GM21723 (cell line): Measurements from ENCODE around the gene MED14.

Source experiments
- ATAC-seq: cut with Tn5 transposase; IDR thresholded peaks from one replicate; pipeline ENCODE4 v1.9.1; 2021; ENCODE audit warnings: mild to moderate bottlenecking, moderate library complexity; ENCODE audit not compliant: unreplicated experiment

Gene MED14

DNA sequence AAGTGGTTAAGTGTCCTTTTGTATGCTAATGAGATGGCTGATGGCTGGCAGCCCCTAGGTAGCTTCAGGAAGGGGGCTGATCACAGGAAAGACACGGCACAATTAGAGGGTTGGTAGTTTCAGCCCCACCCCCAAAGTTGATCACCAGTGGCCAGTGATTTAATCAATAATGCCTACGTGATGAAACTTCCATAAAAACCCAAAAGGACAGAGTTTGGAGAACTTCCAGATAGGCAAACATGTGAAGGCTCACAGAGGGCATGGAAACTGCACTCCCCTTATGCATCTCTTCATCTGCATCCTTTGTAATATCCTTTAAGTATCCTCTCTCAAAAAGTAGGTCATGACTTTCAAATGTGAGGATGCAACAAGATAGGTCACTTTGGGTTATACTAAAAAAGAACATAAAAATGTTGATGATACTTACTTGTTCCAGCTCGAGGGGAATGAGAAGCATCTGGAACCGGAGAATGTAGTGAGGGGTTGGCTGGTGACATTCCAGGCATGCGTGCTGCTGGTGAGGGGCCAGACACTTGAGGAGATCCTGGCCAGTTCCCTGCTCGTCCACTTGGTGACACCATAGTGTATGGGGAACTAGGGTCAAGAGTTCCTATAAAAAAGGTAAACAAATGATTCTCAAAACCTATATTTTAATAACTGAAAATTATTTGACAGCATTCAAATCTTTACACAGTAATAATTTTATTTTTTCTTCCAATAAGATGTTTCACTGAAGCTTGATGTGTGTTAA is 71.3 kb downstream of the MED14 start:
- no peak for ATAC-seq

DNA sequence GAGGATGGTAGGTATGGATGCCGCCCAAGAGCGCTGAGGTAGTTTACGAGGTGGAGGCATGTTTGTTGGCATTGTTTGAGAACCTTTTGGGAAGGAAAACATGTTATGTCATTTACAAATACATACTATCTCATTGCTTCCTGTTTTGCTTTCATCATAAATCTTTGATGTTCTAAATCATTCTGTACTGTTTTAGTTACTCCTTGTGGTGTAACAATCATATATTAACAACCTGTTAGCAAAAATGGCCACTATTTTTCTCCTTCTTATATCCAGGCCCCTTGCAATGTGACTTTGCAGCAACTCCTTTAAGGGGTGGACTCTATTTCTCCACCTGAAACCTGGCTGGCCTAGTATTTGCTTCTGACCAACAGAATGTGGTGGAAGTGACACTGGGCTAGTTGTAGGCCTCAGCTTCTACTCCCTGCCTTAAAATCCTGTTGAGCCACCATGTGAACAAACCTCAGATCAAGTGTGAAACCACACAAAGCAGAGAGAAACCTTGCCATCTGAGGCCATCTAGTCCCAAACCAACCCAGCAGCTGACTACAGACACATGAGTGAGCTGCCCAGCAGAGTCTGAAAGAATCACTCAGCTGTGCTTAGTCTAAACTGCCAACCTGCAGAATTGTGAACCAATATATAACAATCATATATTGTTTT is 72.1 kb downstream of the MED14 start:
- no peak for ATAC-seq

- no peak for ATAC-seq
These were observed 73.9 kb downstream of the MED14 start for GRCh38 chrX:40661489-40661888.

DNA sequence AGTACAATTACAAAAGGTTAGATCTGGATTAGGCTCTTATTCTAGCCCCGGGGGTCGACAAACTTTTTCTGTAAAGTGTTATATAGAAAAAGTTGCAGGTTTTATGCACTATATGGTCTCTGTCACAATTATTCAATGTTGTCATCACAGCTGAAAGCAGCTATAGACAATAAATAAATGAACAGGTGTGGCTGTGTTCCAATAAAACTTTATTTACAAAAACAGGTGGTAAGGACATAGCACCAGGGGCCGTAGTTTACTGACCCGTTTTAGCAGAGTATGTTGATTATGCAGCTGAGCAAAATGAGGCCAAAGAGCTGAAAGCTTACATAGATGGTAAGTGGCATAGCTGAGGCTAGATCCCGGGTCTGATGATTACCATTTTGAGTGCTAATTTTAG is 75.0 kb downstream of the MED14 start:
- ATAC-seq = no peak

- ATAC-seq = no peak
These were observed 81.8 kb downstream of the MED14 start for GRCh38 chrX:40653535-40653934.

DNA sequence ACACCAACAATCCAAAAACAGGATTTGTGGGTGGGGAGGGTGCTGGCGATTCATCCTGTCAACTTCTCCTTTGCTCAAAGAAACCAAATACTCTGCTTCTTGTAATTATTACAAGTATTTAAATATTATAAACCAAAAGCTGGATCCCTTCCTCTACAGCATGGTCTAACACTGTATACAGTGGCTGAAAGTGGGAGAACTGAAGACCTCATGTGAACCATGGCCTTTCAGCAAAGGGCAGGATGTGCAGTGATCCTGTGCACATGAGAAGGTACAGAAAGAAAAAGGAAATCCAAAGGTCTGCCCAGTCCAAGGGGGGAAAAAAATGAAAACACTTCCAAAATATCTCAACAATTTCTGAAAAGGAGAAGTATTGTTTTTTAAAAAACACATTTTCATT is 82.7 kb downstream of the MED14 start:
- ATAC-seq = no peak

DNA sequence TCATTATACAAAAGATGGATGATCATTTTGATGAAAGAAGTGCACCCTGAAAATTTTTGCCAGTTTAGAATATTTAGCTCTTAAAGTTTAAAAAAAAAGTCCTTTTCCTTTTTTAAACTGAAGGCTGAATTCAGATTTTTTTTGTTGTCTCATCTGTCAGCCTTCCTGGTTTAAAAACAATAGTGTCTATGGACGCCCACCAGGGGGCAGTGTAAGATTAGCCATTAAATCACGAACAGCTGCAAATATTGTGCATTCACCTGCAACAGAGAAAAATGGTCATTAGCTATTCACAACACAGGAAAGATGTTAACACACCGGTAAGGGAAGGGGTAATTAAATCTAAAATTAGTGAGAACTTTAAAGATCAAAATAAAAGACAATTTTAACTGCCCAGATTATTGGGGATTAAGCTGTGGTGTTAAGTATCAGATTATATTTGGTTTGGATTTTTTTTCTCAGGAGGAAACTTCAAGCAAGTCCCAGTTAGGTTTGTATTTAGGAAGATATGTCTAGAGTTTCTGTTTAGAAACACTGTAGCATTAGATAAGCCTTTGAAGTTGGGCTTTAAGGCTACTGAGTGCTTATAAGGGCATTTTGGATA is 83.6 kb downstream of the MED14 start:
- ATAC-seq = no peak

DNA sequence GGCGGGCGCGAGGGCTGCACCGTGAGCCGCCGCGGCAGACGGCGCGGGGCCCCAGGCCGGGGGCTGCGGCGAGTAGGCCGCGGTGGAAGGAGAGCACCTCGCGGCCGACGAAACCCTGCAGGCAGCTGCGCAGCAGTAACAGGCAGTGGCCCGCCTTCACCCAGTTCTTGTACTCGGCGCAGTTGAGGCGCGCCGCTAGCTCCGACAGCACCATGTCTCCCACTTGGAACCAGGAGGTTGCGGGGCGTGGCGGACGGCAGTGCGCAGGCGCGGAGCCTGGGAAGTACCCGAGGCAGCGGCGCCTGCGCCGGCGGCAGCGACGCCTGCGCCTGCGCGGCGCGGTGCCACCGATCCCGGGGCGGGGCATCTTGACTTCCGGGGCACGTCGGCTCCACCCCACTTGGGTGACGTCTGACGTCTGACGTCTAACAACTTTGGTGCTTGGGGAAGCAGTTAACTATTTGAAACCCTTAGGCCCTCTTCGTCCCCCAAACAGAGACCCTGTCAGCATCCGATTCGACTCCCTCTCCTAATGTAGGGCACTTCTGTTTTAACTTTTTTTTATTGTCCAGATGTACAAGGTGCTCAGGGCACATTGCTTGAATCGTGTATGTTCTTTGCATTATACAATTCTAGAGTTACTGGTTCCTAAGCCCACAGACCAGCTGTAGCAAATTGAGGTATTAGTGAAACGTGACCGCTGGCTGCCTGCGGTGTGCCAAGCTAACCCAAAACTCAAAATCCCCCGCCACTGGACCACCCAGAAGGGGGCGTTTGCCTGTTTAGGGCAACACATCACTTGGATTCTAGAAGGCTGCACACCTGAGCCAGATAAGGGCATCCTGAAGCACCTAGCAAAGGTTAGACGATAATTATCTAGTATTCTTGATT is 87.8 kb downstream of the MED14 start, which contains the start of gene CXorf38:
Gene CXorf38 (minus strand): TSS at position 255 of the 891 bp plus-strand sequence. CDS start 41 bp downstream, at position 214.
- peak; percentile 78 for ATAC-seq

DNA sequence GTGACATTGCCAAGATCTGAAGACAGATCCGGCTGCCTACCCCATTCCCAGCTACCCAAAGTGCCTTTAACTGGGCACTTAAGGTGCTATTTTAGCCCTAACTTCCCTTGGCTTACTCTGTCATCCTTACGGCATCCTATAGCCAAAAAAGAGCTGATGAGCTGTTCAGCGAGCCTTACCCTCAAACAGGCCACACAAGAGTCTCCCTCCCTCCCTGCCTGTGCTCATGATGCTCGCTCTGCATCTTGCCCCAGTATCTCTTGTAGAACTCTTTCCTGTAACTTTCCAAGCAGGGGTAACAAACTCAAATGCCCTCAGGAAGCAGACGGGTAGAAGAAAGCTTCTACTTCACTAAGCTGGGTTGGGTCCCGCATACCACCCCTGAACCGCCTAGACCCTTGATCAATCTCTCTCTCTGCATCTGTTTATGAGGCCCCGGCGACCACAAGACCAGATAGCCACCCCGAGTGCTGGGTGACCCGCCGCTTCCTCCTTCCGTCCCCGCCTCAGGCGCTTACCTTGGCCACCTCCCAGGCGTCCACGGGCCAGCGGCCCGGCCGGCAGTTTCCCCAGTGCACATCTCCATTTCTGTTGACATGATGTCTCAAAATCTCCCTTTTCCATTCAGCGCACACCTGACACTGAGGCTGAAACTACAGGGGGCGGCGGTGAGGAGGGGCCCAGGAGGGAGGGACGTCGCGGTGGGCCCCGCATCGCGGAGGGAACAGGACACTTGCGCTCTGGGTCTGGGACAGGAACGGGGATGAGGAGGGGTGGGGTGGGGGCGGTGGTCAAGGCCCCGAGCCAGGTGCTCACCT is 88.6 kb downstream of the MED14 start:
- peak; percentile 26 for ATAC-seq

DNA sequence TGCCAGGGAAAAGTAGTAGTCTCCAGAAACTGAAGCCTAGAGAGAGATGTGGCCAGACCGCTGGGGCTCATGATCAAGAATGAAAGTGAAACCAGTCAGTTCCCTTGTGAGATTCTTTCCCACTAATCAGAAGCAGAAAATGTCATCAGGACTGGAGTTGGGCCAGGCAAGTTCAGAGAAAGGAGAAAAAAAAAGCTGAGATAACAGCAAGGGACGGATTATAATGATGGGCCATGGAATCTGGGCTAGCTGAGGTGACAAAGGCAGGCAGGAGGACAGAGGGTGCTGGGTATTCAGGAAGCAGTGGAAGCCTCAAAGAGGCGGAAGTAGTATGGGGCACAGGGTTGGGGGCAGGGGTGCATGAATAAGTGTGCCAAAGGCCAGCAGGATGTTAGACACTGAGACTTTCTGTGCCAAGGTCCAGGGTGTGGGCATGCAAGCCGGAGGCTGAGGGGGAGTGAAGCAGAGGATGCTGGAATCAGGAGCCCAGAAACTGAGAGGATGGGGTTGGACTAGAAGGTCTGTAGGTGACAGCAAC is 90.5 kb downstream of the MED14 start:
- ATAC-seq = peak; percentile 39

- no peak for ATAC-seq
These were observed 91.2 kb downstream of the MED14 start for GRCh38 chrX:40644176-40644575.

GRCh38 chrX:40637687-40638086 is 97.7 kb downstream of the MED14 start:
- no peak for ATAC-seq

DNA sequence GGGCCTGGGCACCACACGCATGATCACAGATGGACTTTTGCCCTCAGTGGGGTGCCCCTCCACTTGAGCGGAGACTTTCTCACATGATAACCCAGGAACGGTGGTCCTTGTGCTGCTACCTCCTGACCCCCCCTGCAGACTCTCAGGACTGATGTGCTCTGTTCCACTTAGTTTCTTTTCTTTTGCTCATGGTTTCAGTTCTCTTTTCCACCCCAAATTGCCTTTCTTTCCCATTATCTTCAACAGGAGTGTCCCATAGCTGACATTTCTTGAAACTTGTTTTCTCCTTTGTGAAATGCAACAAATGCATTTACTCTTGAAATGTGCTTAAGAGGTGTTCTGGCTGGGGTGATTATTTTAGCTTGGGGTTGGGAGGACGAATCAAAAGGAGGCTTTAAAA is 103.1 kb downstream of the MED14 start:
- ATAC-seq = no peak

DNA sequence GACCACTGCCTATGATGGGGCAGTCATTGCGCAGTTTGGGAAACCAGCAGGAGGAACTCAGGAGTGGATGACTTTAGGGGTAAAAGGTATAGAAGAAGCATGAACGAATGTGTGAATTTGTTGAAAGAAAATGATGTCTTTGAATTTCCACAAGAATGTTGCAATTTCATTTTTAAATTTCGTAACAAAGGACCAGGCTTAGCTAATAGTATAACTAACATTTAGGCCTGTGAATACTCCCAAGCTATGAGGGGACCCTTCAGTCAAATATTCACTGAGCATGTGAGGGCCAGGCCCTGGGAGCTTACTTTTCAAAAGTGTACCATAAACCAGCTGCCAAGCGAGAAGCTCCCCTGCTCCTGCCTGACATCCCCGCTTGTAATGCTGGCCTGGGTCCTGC is 106.8 kb downstream of the MED14 start:
- no peak for ATAC-seq

- no peak for ATAC-seq
These were observed 110.0 kb downstream of the MED14 start for GRCh38 chrX:40625294-40625693.

DNA sequence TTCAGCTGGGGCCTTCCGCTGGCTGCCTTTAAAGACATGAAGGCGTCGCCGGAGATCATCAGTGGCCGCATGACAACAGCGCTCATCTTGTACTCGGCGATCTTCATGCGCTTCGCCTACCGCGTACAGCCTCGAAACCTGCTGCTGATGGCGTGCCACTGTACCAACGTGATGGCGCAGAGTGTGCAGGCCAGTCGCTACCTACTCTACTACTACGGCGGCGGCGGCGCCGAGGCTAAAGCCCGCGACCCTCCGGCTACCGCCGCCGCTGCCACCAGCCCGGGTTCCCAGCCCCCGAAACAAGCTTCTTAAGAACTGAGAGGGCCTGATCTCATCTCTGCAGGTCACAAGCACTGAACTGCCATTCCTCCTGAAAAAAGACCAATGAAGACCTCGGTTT is 111.7 kb downstream of the MED14 start:
- no peak for ATAC-seq

DNA sequence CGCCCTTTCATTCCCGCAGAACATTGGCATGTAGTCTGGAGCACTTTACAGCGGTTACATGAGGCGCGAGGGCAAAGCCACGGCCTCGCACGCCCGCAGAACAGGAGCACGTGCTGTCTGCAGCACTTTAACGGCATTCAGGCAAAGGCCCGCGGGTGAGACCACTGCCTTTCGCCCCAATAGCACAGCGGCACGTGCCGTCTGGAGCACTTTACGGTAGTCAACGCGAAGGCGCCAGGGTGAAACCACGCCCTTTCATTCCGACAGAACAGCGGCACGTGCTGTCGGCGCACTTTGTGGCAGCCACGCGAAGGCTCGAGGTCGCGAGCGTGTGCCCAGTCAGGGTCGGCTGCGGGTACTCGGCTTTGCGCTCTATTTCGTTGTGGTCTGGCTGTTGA is 112.2 kb downstream of the MED14 start, which contains the start of gene MPC1L:
Gene MPC1L (plus strand): TSS at position 290 of the 398 bp plus-strand sequence. CDS start 138 bp downstream, outside the sequence.
- ATAC-seq = no peak

DNA sequence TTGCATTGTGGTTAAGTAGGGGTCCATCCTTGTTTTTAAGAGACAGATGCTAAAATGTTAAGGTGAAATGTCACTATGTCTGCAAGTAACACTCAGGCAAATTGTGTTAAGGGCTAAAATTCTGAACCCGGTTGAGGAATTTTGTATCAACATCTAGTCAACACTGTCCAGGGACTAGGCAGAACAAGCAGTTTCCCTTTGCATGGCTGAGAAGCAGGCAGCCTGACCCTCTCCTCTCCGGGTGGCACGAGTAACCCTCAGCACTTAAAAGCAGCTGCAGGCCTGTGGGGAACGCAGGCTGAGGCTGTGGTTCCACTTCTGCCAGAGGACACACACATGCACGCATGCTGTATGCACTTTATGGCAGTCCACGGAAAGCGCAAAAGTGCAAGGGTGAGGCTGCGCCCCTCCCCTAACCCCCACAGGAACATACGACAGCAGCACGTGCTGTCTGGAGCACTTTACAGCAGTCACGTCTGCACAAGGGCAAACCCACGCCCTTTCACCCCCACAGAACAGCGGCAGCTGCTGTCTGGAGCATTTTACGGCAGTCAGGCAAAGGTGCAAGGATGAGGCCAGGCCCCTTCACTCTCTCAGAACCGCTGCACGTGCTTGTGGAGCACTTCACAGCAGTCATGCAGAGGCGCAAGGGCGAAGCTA is 112.7 kb downstream of the MED14 start:
- no peak for ATAC-seq

- ATAC-seq = no peak
These were observed 117.8 kb downstream of the MED14 start for GRCh38 chrX:40617566-40617965.
